Esophagus (tissue), 2 donors: ENCODE data around the gene MN1. TPM values are rescaled to one million over a fixed set of nuclear protein-coding genes. Genes with fewer than 3 reads are reported as not detected.

Source experiments
- H3K27ac ChIP-seq, 2 donors: one replicate each; pipeline ENCODE4 v1.5.1; 2013; ENCODE audit warnings: low read depth in 2 of 2, mild to moderate bottlenecking in 2 of 2, inconsistent platforms in 1 of 2, low read length in 1 of 2, moderate library complexity in 1 of 2
- H3K27me3 ChIP-seq, 2 donors: one replicate each; pipeline ENCODE4 v1.6.1; 2013; ENCODE audit warnings: low read length in 2 of 2, control low read depth in 1 of 2, mild to moderate bottlenecking in 1 of 2; ENCODE audit not compliant: insufficient read depth in 2 of 2, control insufficient read depth in 1 of 2
- H3K36me3 ChIP-seq, 2 donors: one replicate each; pipeline ENCODE4 v1.6.1; 2013; ENCODE audit warnings: low read length in 1 of 2; ENCODE audit not compliant: control insufficient read depth in 2 of 2, insufficient read depth in 2 of 2
- H3K4me1 ChIP-seq, 2 donors: one replicate each; pipeline ENCODE4 v1.6.1; 2013; ENCODE audit warnings: low read length in 1 of 2; ENCODE audit not compliant: control insufficient read depth in 2 of 2, insufficient read depth in 2 of 2
- H3K4me3 ChIP-seq, 2 donors: one replicate each; pipeline ENCODE4 v1.5.1; 2013; ENCODE audit warnings: low read length in 2 of 2, mild to moderate bottlenecking in 2 of 2, low read depth in 1 of 2, moderate library complexity in 1 of 2
- H3K9me3 ChIP-seq, 2 donors: one replicate each; pipeline ENCODE4 v1.6.1; 2013; ENCODE audit warnings: mild to moderate bottlenecking in 2 of 2, low read depth in 1 of 2, low read length in 1 of 2, moderate library complexity in 1 of 2; ENCODE audit not compliant: control insufficient read depth in 2 of 2, insufficient read depth in 1 of 2
- WGBS, 2 donors: extraction: QIAGEN DNeasy Blood & Tissue Kit; methylation state at CpG; one replicate each; pipeline ENCODE4 v1.1.7; 2013; 5-methylcytosine and 5-hydroxymethylcytosine counted together
- polyA plus RNA-seq, 2 donors: library from polyadenylated mRNA; stranded (reverse); fragments of 200-250 nt; gene quantifications; one replicate each; pipeline ENCODE4 v1.2.3, GENCODE V29; 2013
- donor health status: healthy with polysubstance abuse.
- donor health status: Bipolar disorder and iron deficiency.

MN1 gene
- polyA plus RNA-seq, 2 donors, result 0.94 to 1.5 TPM

- Histone ChIP-seq H3K4me3 (no peak overlapping the region), H3K27ac (no peak overlapping the region), H3K4me1 (peaks cover 2 to 13% of the 10 kb centered on the region in 2 donors), H3K36me3 (no peaks in the 10 kb centered on the region), H3K27me3 (no peaks in the 10 kb centered on the region), H3K9me3 (no peaks in the 10 kb centered on the region)
- 42 to 45% methylated on average over 6 of the region's 6 CpGs for WGBS, 2 donors
These were observed 87.5 kb downstream of the MN1 start for GRCh38 chr22:27714068-27714467.

DNA sequence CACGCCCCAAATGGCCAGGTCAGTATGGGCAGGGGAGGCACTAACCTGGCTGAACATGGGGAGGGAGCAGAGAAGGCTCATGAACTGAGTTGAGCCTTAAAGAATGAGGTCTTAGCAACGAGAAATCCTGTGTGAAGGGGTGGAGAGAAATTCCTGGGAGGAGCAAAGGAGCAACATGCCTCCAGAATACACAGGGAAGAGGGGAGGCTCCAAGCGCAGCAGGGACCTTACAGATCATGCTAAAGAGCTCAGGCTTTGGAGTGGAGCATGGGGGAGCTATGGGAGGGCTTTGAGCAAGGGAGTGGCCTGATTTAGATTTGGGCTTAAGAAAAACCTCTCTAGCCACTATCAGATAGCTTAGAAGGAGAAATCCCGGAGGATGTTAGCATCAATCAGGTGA lies 88.1 kb downstream of the MN1 start:
- H3K27ac ChIP-seq, result no peak overlapping the region
- 71 to 75% methylated on average over 4 of the region's 4 CpGs for WGBS, 2 donors
- H3K27me3 ChIP-seq, result no peaks in the 10 kb centered on the region
- H3K4me1 ChIP-seq, result peaks cover 2 to 8% of the 10 kb centered on the region in 2 donors
- no peaks in the 10 kb centered on the region for H3K9me3 ChIP-seq
- H3K36me3 ChIP-seq, result no peaks in the 10 kb centered on the region
- H3K4me3 ChIP-seq, result no peak overlapping the region

DNA sequence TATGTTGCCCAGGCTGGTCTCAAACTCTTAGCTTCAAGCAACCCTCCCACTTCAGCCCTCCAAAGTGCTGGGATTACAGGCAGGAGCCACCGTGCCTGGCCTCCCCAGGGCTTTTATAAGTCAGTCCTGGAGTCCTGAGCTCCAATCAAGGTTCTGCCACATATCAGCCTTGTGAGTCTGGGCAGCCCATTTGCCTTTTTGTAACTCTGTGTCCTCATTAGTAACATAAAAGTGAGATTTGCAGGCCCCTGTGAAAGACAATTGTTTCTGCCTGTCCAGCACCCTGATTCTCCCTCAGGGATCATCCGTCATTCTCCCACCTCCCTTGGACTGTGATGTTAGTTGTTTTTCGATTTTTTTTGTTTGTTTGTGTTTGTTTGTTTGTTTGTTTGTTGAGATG lies 89.8 kb downstream of the MN1 start:
- whole genome bisulfite sequencing, 2 donors, result 61 to 69% methylated on average over 3 of the region's 3 CpGs
- no peak overlapping the region for H3K4me3 ChIP-seq
- no peaks in the 10 kb centered on the region for H3K27me3 ChIP-seq
- peaks cover 0 to 2% of the 10 kb centered on the region in 2 donors for H3K4me1 ChIP-seq
- H3K9me3 ChIP-seq, result no peaks in the 10 kb centered on the region
- no peak overlapping the region for H3K27ac ChIP-seq
- no peaks in the 10 kb centered on the region for H3K36me3 ChIP-seq

DNA sequence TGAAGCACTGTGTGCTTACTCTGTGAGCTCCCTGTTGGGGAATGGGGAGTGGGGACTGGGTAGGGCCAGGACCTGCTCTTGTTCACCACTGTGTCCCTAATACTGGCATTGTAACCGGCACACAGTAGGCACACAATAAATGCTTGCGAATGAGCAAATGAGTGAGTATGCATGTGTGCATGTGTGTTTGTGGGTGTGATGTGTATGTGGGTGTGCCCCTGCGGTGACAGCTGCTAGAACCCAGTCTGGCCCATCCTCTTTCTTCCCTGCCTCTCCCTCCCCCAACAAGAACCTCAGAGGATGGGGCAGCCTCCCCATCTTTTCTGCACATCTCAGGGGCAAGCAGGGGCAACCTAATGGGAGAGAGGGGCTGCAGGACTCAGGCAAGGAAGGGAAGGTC lies 90.5 kb downstream of the MN1 start:
- 94% methylated on average over 3 of the region's 3 CpGs for WGBS, 2 donors

GRCh38 chr22:27709919-27710675 lies 91.5 kb downstream of the MN1 start:
- H3K36me3 ChIP-seq, result no peaks in the 10 kb centered on the region
- H3K9me3 ChIP-seq, result peaks cover 0 to 2% of the 10 kb centered on the region in 2 donors
- H3K4me1 ChIP-seq, result peaks cover 0 to under 1% of the 10 kb centered on the region in 2 donors
- H3K4me3 ChIP-seq, result no peak overlapping the region
- H3K27me3 ChIP-seq, result no peaks in the 10 kb centered on the region
- no peak overlapping the region for H3K27ac ChIP-seq
- 85 to 86% methylated on average over 8 of the region's 8 CpGs for WGBS, 2 donors

More for the DNA sequence above, 90.5 kb downstream of the MN1 start:
- H3K9me3 ChIP-seq, result peaks cover 0 to 2% of the 10 kb centered on the region in 2 donors
- H3K27ac ChIP-seq, result no peak overlapping the region
- peaks cover 0 to 2% of the 10 kb centered on the region in 2 donors for H3K4me1 ChIP-seq
- no peaks in the 10 kb centered on the region for H3K36me3 ChIP-seq
- no peak overlapping the region for H3K4me3 ChIP-seq
- no peaks in the 10 kb centered on the region for H3K27me3 ChIP-seq

GRCh38 chr22:27706489-27706888 lies 95.1 kb downstream of the MN1 start:
- H3K4me1 ChIP-seq, result no peaks in the 10 kb centered on the region
- H3K9me3 ChIP-seq, result peaks cover 0 to 9% of the 10 kb centered on the region in 2 donors
- H3K4me3 ChIP-seq, result no peak overlapping the region
- no peaks in the 10 kb centered on the region for H3K27me3 ChIP-seq
- 89 to 92% methylated on average over 5 of the region's 5 CpGs for WGBS, 2 donors
- no peaks in the 10 kb centered on the region for H3K36me3 ChIP-seq
- no peak overlapping the region for H3K27ac ChIP-seq

DNA sequence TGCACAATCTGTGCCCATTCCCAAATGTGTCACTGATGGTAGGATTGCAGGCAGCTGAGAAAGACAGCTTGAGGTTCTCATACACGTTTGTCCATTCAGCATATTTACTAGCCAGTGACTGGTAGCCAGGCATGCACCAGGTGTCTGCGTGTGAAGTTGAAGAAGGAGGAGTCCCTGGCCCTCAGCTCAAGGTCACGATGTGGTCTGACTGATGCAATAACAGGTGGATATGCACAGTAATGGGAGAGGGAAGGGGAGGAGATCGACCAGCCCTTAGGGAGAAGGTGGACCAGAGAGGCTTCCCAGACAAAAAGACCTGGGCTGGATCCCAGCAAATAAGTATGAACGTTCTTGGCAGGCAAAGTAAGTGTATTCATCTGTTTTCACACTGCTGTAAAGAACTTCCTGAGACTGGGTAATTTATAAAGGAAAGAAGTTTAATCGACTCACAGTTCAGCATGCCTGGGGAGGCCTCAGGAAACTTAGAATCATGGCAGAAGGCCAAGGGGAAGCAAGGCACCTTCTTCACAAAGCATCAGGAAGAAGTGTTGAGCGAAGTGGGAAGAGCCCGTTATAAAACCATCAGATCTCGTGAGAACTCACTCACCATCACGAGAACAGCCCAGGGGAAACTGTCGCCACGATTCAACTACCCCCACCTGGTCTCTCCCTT lies 96.0 kb downstream of the MN1 start:
- Histone ChIP-seq H3K27me3 (no peaks in the 10 kb centered on the region), H3K27ac (no peak overlapping the region), H3K4me1 (no peaks in the 10 kb centered on the region), H3K4me3 (no peak overlapping the region), H3K36me3 (no peaks in the 10 kb centered on the region), H3K9me3 (peaks cover 0 to 9% of the 10 kb centered on the region in 2 donors)
- WGBS, 2 donors, result 52 to 56% methylated on average over 12 of the region's 12 CpGs

GRCh38 chr22:27704581-27704980 lies 97.0 kb downstream of the MN1 start:
- WGBS, 2 donors, result 95% methylated on average over 6 of the region's 6 CpGs

GRCh38 chr22:27699383-27700019 lies 102.1 kb downstream of the MN1 start:
- 72 to 73% methylated on average over 10 of the region's 10 CpGs for WGBS, 2 donors
- H3K27ac ChIP-seq, result no peak overlapping the region
- H3K9me3 ChIP-seq, result peaks cover 0 to 15% of the 10 kb centered on the region in 2 donors
- no peaks in the 10 kb centered on the region for H3K27me3 ChIP-seq
- H3K4me1 ChIP-seq, result no peaks in the 10 kb centered on the region
- H3K36me3 ChIP-seq, result no peaks in the 10 kb centered on the region
- H3K4me3 ChIP-seq, result no peak overlapping the region

More at GRCh38 chr22:27704581-27704980, 97.0 kb downstream of the MN1 start:
- Histone ChIP-seq H3K4me3 (no peak overlapping the region), H3K27me3 (no peaks in the 10 kb centered on the region), H3K4me1 (no peaks in the 10 kb centered on the region), H3K27ac (no peak overlapping the region), H3K36me3 (no peaks in the 10 kb centered on the region), H3K9me3 (peaks cover 0 to 9% of the 10 kb centered on the region in 2 donors)
